HepG2 (cell line): ENCODE data around the gene NSMCE1. TPM values are rescaled to one million over a fixed set of nuclear protein-coding genes. Genes with fewer than 3 reads are reported as not detected.

ENCODE experiments used
- ATF1 ChIP-seq: IDR thresholded peaks from 2 replicates; pipeline ENCODE4 v1.6.1; 2016; ENCODE audit warnings: mild to moderate bottlenecking, control low read depth
- ETV5 ChIP-seq: IDR thresholded peaks from 2 replicates; pipeline ENCODE4 v1.6.1; 2018; ENCODE audit warnings: missing biosample characterization, missing genetic modification reagents, inconsistent platforms, borderline replicate concordance
- SOX5 ChIP-seq: IDR thresholded peaks from 2 replicates; pipeline ENCODE4 v1.6.1; 2016; ENCODE audit warnings: borderline replicate concordance
- ZMAT5 ChIP-seq: sonication (generic); formaldehyde crosslinking; IDR thresholded peaks from 2 replicates; pipeline ENCODE4 v1.5.0; 2020; ENCODE audit warnings: mild to moderate bottlenecking, low read depth, missing genetic modification reagents, borderline replicate concordance
- ZNF598 ChIP-seq: sonication (generic); formaldehyde crosslinking; IDR thresholded peaks from 2 replicates; pipeline ENCODE4 v1.5.1; 2020; ENCODE audit warnings: mild to moderate bottlenecking, missing genetic modification reagents, borderline replicate concordance
- polyA plus RNA-seq, 8 experiments: library from polyadenylated mRNA; depleted of rRNA in 3 of 8; stranded (reverse) in 7 of 8; unstranded in 1 of 8; fragments of >200 nt; fragmentation: Illumina TruSeq in 4 of 8; extraction: Trizol in 4 of 8; gene quantifications; 2 replicates each; pipeline versions ENCODE4 v1.2.1 to v1.2.3, GENCODE V29; 2011 to 2016; ENCODE audit warnings: low read depth in 4 of 8, missing spikeins in 1 of 8, mixed read lengths in 1 of 8; ENCODE audit not compliant: insufficient read depth in 1 of 8
- total RNA-seq, 5 experiments: library from RNA; depleted of rRNA; stranded (reverse); fragments of >200 nt; fragmentation: Illumina TruSeq; extraction: Trizol; gene quantifications; 2 replicates each; pipeline ENCODE4 v1.2.3, GENCODE V29; 2016; ENCODE audit warnings: low read depth in 1 of 5
- TF ChIP-seq, protein P1 (sequence below): sonication (generic); formaldehyde crosslinking; IDR thresholded peaks from 2 replicates; pipeline ENCODE4 v1.5.1; 2020; ENCODE audit warnings: mild to moderate bottlenecking, missing genetic modification reagents, moderate library complexity
- TF ChIP-seq, protein P2 (sequence below): sonication (generic); formaldehyde crosslinking; IDR thresholded peaks from 2 replicates; pipeline ENCODE4 v1.5.0; 2020; ENCODE audit warnings: mild to moderate bottlenecking, missing genetic modification reagents
- TF ChIP-seq, protein P3 (sequence below): sonication (generic); formaldehyde crosslinking; IDR thresholded peaks from 2 replicates; pipeline ENCODE4 v1.8.0; 2022; ENCODE audit warnings: mild to moderate bottlenecking, missing genetic modification reagents, moderate library complexity
- TF ChIP-seq, protein P4 (sequence below): sonication (generic); formaldehyde crosslinking; IDR thresholded peaks from 2 replicates; pipeline ENCODE4 v1.4.0; 2020; ENCODE audit warnings: low read depth, missing genetic modification reagents
- TF ChIP-seq, protein P5 (sequence below): sonication (generic); formaldehyde crosslinking; conservative IDR thresholded peaks from 2 replicates; pipeline ENCODE4 v1.4.0; 2020; ENCODE audit warnings: missing genetic modification reagents
- TF ChIP-seq, protein P6 (sequence below): sonication (generic); formaldehyde crosslinking; IDR thresholded peaks from 2 replicates; pipeline ENCODE4 v1.9.0; 2022; ENCODE audit warnings: low read depth, missing genetic modification reagents
- TF ChIP-seq, protein P7 (sequence below): sonication (generic); formaldehyde crosslinking; IDR thresholded peaks from 2 replicates; pipeline ENCODE4 v1.4.0; 2020; ENCODE audit warnings: missing genetic modification reagents

The NSMCE1 gene
- total and polyA plus RNA-seq, 2 of the 13 experiments (the other 11 are each of a cell fraction or from before 2014, with no cell fraction given): 42.7 to 52.9 TPM

- TF ChIP-seq, protein P1, sequence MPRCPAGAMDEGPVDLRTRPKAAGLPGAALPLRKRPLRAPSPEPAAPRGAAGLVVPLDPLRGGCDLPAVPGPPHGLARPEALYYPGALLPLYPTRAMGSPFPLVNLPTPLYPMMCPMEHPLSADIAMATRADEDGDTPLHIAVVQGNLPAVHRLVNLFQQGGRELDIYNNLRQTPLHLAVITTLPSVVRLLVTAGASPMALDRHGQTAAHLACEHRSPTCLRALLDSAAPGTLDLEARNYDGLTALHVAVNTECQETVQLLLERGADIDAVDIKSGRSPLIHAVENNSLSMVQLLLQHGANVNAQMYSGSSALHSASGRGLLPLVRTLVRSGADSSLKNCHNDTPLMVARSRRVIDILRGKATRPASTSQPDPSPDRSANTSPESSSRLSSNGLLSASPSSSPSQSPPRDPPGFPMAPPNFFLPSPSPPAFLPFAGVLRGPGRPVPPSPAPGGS (CRISPR knock-in tag): peak; percentile 51; the same call in 1 of the 2 replicates
- TF ChIP-seq, protein P2, sequence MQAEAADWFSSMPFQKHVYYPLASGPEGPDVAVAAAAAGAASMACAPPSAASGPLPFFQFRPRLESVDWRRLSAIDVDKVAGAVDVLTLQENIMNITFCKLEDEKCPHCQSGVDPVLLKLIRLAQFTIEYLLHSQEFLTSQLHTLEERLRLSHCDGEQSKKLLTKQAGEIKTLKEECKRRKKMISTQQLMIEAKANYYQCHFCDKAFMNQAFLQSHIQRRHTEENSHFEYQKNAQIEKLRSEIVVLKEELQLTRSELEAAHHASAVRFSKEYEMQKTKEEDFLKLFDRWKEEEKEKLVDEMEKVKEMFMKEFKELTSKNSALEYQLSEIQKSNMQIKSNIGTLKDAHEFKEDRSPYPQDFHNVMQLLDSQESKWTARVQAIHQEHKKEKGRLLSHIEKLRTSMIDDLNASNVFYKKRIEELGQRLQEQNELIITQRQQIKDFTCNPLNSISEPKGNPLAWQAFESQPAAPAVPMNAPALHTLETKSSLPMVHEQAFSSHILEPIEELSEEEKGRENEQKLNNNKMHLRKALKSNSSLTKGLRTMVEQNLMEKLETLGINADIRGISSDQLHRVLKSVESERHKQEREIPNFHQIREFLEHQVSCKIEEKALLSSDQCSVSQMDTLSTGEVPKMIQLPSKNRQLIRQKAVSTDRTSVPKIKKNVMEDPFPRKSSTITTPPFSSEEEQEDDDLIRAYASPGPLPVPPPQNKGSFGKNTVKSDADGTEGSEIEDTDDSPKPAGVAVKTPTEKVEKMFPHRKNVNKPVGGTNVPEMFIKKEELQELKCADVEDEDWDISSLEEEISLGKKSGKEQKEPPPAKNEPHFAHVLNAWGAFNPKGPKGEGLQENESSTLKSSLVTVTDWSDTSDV (CRISPR knock-in tag): no peak
- TF ChIP-seq, protein P3, sequence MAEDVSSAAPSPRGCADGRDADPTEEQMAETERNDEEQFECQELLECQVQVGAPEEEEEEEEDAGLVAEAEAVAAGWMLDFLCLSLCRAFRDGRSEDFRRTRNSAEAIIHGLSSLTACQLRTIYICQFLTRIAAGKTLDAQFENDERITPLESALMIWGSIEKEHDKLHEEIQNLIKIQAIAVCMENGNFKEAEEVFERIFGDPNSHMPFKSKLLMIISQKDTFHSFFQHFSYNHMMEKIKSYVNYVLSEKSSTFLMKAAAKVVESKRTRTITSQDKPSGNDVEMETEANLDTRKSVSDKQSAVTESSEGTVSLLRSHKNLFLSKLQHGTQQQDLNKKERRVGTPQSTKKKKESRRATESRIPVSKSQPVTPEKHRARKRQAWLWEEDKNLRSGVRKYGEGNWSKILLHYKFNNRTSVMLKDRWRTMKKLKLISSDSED (CRISPR knock-in tag): no peak
- TF ChIP-seq, protein P4, sequence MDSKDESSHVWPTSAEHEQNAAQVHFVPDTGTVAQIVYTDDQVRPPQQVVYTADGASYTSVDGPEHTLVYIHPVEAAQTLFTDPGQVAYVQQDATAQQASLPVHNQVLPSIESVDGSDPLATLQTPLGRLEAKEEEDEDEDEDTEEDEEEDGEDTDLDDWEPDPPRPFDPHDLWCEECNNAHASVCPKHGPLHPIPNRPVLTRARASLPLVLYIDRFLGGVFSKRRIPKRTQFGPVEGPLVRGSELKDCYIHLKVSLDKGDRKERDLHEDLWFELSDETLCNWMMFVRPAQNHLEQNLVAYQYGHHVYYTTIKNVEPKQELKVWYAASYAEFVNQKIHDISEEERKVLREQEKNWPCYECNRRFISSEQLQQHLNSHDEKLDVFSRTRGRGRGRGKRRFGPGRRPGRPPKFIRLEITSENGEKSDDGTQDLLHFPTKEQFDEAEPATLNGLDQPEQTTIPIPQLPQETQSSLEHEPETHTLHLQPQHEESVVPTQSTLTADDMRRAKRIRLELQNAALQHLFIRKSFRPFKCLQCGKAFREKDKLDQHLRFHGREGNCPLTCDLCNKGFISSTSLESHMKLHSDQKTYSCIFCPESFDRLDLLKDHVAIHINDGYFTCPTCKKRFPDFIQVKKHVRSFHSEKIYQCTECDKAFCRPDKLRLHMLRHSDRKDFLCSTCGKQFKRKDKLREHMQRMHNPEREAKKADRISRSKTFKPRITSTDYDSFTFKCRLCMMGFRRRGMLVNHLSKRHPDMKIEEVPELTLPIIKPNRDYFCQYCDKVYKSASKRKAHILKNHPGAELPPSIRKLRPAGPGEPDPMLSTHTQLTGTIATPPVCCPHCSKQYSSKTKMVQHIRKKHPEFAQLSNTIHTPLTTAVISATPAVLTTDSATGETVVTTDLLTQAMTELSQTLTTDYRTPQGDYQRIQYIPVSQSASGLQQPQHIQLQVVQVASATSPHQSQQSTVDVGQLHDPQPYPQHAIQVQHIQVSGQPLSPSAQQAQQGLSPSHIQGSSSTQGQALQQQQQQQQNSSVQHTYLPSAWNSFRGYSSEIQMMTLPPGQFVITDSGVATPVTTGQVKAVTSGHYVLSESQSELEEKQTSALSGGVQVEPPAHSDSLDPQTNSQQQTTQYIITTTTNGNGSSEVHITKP (CRISPR knock-in tag): no peak; the same call in 1 of the 2 replicates
- TF ChIP-seq SOX5 (peak; percentile 38; the same call in 1 of the 2 replicates), ZNF598 (peak; percentile 43; the same call in 1 of the 2 replicates), ETV5 (peak; percentile 43; the same call in 1 of the 2 replicates), ZMAT5 (CRISPR knock-in tag) (no peak), ATF1 (CRISPR knock-in tag) (no peak)
- TF ChIP-seq, protein P5, sequence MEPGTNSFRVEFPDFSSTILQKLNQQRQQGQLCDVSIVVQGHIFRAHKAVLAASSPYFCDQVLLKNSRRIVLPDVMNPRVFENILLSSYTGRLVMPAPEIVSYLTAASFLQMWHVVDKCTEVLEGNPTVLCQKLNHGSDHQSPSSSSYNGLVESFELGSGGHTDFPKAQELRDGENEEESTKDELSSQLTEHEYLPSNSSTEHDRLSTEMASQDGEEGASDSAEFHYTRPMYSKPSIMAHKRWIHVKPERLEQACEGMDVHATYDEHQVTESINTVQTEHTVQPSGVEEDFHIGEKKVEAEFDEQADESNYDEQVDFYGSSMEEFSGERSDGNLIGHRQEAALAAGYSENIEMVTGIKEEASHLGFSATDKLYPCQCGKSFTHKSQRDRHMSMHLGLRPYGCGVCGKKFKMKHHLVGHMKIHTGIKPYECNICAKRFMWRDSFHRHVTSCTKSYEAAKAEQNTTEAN (CRISPR knock-in tag): no peak; the same call in 1 of the 2 replicates
- TF ChIP-seq, protein P6, sequence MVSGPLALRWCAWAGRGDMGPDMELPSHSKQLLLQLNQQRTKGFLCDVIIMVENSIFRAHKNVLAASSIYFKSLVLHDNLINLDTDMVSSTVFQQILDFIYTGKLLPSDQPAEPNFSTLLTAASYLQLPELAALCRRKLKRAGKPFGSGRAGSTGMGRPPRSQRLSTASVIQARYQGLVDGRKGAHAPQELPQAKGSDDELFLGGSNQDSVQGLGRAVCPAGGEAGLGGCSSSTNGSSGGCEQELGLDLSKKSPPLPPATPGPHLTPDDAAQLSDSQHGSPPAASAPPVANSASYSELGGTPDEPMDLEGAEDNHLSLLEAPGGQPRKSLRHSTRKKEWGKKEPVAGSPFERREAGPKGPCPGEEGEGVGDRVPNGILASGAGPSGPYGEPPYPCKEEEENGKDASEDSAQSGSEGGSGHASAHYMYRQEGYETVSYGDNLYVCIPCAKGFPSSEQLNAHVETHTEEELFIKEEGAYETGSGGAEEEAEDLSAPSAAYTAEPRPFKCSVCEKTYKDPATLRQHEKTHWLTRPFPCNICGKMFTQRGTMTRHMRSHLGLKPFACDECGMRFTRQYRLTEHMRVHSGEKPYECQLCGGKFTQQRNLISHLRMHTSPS: no peak
- TF ChIP-seq, protein P7, sequence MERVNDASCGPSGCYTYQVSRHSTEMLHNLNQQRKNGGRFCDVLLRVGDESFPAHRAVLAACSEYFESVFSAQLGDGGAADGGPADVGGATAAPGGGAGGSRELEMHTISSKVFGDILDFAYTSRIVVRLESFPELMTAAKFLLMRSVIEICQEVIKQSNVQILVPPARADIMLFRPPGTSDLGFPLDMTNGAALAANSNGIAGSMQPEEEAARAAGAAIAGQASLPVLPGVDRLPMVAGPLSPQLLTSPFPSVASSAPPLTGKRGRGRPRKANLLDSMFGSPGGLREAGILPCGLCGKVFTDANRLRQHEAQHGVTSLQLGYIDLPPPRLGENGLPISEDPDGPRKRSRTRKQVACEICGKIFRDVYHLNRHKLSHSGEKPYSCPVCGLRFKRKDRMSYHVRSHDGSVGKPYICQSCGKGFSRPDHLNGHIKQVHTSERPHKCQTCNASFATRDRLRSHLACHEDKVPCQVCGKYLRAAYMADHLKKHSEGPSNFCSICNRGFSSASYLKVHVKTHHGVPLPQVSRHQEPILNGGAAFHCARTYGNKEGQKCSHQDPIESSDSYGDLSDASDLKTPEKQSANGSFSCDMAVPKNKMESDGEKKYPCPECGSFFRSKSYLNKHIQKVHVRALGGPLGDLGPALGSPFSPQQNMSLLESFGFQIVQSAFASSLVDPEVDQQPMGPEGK: peak; percentile 47
Measured at GRCh38 chr16:27315333-27316037, 46.9 kb upstream of the NSMCE1 start (continued).
